GM12878 (cell line): ENCODE data around the gene ATRN. TPM values are rescaled to one million over a fixed set of nuclear protein-coding genes. Genes with fewer than 3 reads are reported as not detected.

Source experiments
- ATAC-seq: fragments of 200-7000 bp; cut with Tn5 transposase; 3 replicates; pipeline ENCODE4 v1.9.1; 2020; ENCODE audit warnings: mild to moderate bottlenecking, moderate library complexity
- BruUV-seq: library from RNA; stranded (reverse); fragments of 400-500 nt; replicated peaks from 2 replicates; lab custom pipeline; 2021; lab: Mats Ljungman, UMichigan
- CTCF ChIA-PET: fragments of 300-600 bp; sonication (Branson Sonifier 250); formaldehyde crosslinking; extraction: SDS; loops from one replicate; lab custom pipeline; 2021; ENCODE audit warnings: inconsistent platforms; lab: Yijun Ruan, JAX
- POLR2A ChIA-PET: fragments of 350-600 bp; formaldehyde crosslinking; extraction: SDS; loops from one replicate; lab custom pipeline; 2021; ENCODE audit warnings: inconsistent platforms; lab: Charles Lee
- RAD21 ChIA-PET: fragments of 300-600 bp; sonication (Branson Sonifier 250); formaldehyde crosslinking; loops from one replicate; lab custom pipeline; 2023; ENCODE audit warnings: antibody characterized with exemption; ENCODE audit not compliant: unreplicated experiment; lab: Charles Lee
- SMC1A ChIA-PET: fragments of 300-600 bp; sonication (Branson Sonifier 250); formaldehyde crosslinking; loops from one replicate; lab custom pipeline; 2023; ENCODE audit not compliant: unreplicated experiment, uncharacterized antibody; lab: Charles Lee
- DNase-seq: peaks from one replicate; pipeline ENCODE4 v3.0.0-alpha.2; 2011; ENCODE audit warnings: low read depth, low spot score
- FAIRE-seq: peaks from 3 replicates; lab custom pipeline; 2011; peaks lifted over from hg19 to GRCh38; lab: Jason Lieb, UNC
- H2AFZ ChIP-seq: 2 replicates; pipeline ENCODE4 v1.6.0; 2011; ENCODE audit warnings: low read depth, low read length, control low read depth; ENCODE audit not compliant: control insufficient read depth
- H3K27ac ChIP-seq: 2 replicates; pipeline ENCODE4 v1.5.1; 2011; ENCODE audit warnings: control low read depth; ENCODE audit not compliant: control insufficient read depth, insufficient read depth
- H3K27me3 ChIP-seq, 2 experiments: replicated peaks in 1 of 2; 2 replicates each; pipeline versions ENCODE4 v1.6.0 to v1.6.1; 2011; ENCODE audit warnings: low read length in 1 of 2; ENCODE audit not compliant: control insufficient read depth in 2 of 2, insufficient read depth in 2 of 2
- H3K36me3 ChIP-seq, 2 experiments: 2 replicates each; pipeline ENCODE4 v1.5.1; 2011; ENCODE audit warnings: low read length in 1 of 2; ENCODE audit not compliant: control insufficient read depth in 2 of 2, insufficient read depth in 2 of 2
- H3K4me1 ChIP-seq: 2 replicates; pipeline ENCODE4 v1.6.1; 2011; ENCODE audit warnings: mild to moderate bottlenecking, low read length, moderate library complexity, mixed read lengths; ENCODE audit not compliant: control insufficient read depth, insufficient read depth
- H3K4me2 ChIP-seq: 2 replicates; pipeline ENCODE4 v1.6.0; 2011; ENCODE audit warnings: control low read depth; ENCODE audit not compliant: control insufficient read depth, insufficient read depth
- H3K4me3 ChIP-seq: fragments of 200-600 bp; sonication (generic); 2 replicates; pipeline ENCODE4 v1.5.1; 2016
- H3K79me2 ChIP-seq: 2 replicates; pipeline ENCODE4 v1.6.0; 2011; ENCODE audit warnings: low read length; ENCODE audit not compliant: control insufficient read depth, insufficient read depth
- H3K9ac ChIP-seq: 2 replicates; pipeline ENCODE4 v1.8.0; 2011; ENCODE audit warnings: low read length, control low read depth, mixed read lengths; ENCODE audit not compliant: control insufficient read depth, insufficient read depth
- H3K9me3 ChIP-seq: replicated peaks from 3 replicates; pipeline ENCODE4 v1.5.1; 2011; ENCODE audit warnings: mild to moderate bottlenecking, low read length; ENCODE audit not compliant: control insufficient read depth, insufficient read depth
- H4K20me1 ChIP-seq: 2 replicates; pipeline ENCODE4 v1.6.0; 2011; ENCODE audit not compliant: control insufficient read depth, insufficient read depth
- ATF2 ChIP-seq: IDR thresholded peaks from 2 replicates; pipeline ENCODE4 v1.6.1; 2012; ENCODE audit warnings: low read length, inconsistent platforms
- BRCA1 ChIP-seq: IDR thresholded peaks from 2 replicates; pipeline ENCODE4 v1.6.1; 2011; ENCODE audit warnings: low read depth, low read length, improper control_type of control experiment
- EGR1 ChIP-seq, 2 experiments: IDR thresholded peaks; 1 replicate in 1 of 2; 2 replicates in 1 of 2; pipeline ENCODE4 v1.6.1; 2011 to 2012; ENCODE audit warnings: low read depth in 2 of 2, low read length in 2 of 2, borderline replicate concordance in 1 of 2, mild to moderate bottlenecking in 1 of 2, moderate library complexity in 1 of 2
- GATAD2B ChIP-seq: fragments of 450-650 bp; conservative IDR thresholded peaks from 2 replicates; pipeline ENCODE4 v1.6.1; 2017; ENCODE audit warnings: low read depth, mild to moderate bottlenecking, moderate library complexity
- HDAC2 ChIP-seq: fragments of 200-600 bp; sonication (generic); IDR thresholded peaks from 2 replicates; pipeline ENCODE4 v1.6.1; 2017
- HDGF ChIP-seq: fragments of 450-650 bp; IDR thresholded peaks from 2 replicates; pipeline ENCODE4 v1.6.1; 2016; ENCODE audit warnings: antibody characterized with exemption
- MEF2B ChIP-seq: fragments of 450-650 bp; IDR thresholded peaks from 2 replicates; pipeline ENCODE4 v1.6.1; 2018; ENCODE audit warnings: mild to moderate bottlenecking, moderate library complexity; ENCODE audit not compliant: partially characterized antibody, poor library complexity, severe bottlenecking
- MLLT1 ChIP-seq: fragments of 450-650 bp; IDR thresholded peaks from 2 replicates; pipeline ENCODE4 v1.6.1; 2016; ENCODE audit warnings: mild to moderate bottlenecking
- POLR2AphosphoS5 ChIP-seq: IDR thresholded peaks from 2 replicates; pipeline ENCODE4 v1.6.1; 2011; ENCODE audit warnings: mild to moderate bottlenecking, low read length, inconsistent platforms
- RAD21 ChIP-seq: IDR thresholded peaks from 2 replicates; pipeline ENCODE4 v1.6.1; 2011; ENCODE audit warnings: mild to moderate bottlenecking, low read depth, low read length, moderate library complexity; ENCODE audit not compliant: insufficient read depth
- SIN3A ChIP-seq: IDR thresholded peaks from 2 replicates; pipeline ENCODE4 v1.6.1; 2012; ENCODE audit warnings: low read depth, low read length, improper control_type of control experiment
- SMAD5 ChIP-seq: IDR thresholded peaks from 2 replicates; pipeline ENCODE4 v1.6.1; 2016; ENCODE audit warnings: antibody characterized with exemption, low read depth
- SREBF1 ChIP-seq: IDR thresholded peaks from 2 replicates; pipeline ENCODE4 v1.6.1; 2012; ENCODE audit warnings: mild to moderate bottlenecking, low read length
- SRF ChIP-seq, 2 experiments: IDR thresholded peaks; 2 replicates each; pipeline ENCODE4 v1.6.1; 2011; ENCODE audit warnings: low read depth in 2 of 2, low read length in 2 of 2, mild to moderate bottlenecking in 1 of 2, moderate library complexity in 1 of 2
- TARDBP ChIP-seq: IDR thresholded peaks from 2 replicates; pipeline ENCODE4 v1.6.1; 2016; ENCODE audit warnings: borderline replicate concordance
- ZBTB33 ChIP-seq: fragments of 450-650 bp; IDR thresholded peaks from 2 replicates; pipeline ENCODE4 v1.6.1; 2017; ENCODE audit warnings: mild to moderate bottlenecking
- WGBS: methylation state at CpG from one replicate; pipeline ENCODE4 v1.1.6; 2016; ENCODE audit warnings: low lambda C conversion rate; ENCODE audit not compliant: insufficient replicate concordance, insufficient coverage; ENCODE audit errors: missing lambda C conversion rate; 5-methylcytosine and 5-hydroxymethylcytosine counted together
- in situ Hi-C: fragments of 300-500 bp; cut with MboI; formaldehyde crosslinking; loops from 9 replicates; pipeline ENCODE4 v1.14.3; 2018; ENCODE audit warnings: mixed read lengths
- intact Hi-C: fragments of 100-400 bp; cut with micrococcal nuclease; formaldehyde crosslinking; loops from one replicate; pipeline ENCODE4 v1.14.2; 2022; ENCODE audit not compliant: unreplicated experiment
- polyA plus RNA-seq, 11 experiments: library from polyadenylated mRNA; depleted of rRNA in 4 of 11; unstranded in 6 of 11; stranded (reverse) in 5 of 11; fragments of >200 nt; fragmentation: Nextera tagmentation in 4 of 11; fragmentation: Illumina TruSeq in 1 of 11; extraction: Ambion mirVana in 4 of 11; extraction: Trizol in 1 of 11; gene quantifications; 1 replicate in 1 of 11; 2 replicates in 10 of 11; pipeline versions ENCODE4 v1.2.1 to v1.2.3, GENCODE V29; 2011 to 2016; ENCODE audit warnings: inconsistent platforms in 2 of 11, missing spikeins in 2 of 11, low read depth in 1 of 11
- total RNA-seq, 4 experiments: library from RNA; depleted of rRNA in 3 of 4; stranded (reverse); fragments of >200 nt in 3 of 4; fragmentation: Illumina TruSeq in 1 of 4; extraction: Trizol in 1 of 4; gene quantifications; 2 replicates each; pipeline versions ENCODE4 v1.2.1 to v1.2.3, GENCODE V29; 2013 to 2021
- TF ChIP-seq, protein P1 (sequence below), 3 experiments: IDR thresholded peaks in 2 of 3; conservative IDR thresholded peaks in 1 of 3; 2 replicates each; pipeline ENCODE4 v1.5.1; 2011; ENCODE audit warnings: low read depth in 3 of 3, low read length in 3 of 3, mild to moderate bottlenecking in 3 of 3, control low read depth in 2 of 3, moderate library complexity in 2 of 3, inconsistent platforms in 1 of 3, mixed read lengths in 1 of 3; ENCODE audit not compliant: control insufficient read depth in 2 of 3, insufficient read depth in 1 of 3; ENCODE audit errors: extremely low read depth in 1 of 3

The ATRN gene
- total and polyA plus RNA-seq, 10 of the 15 experiments (the other 5 are each of a cell fraction or from before 2014, with no cell fraction given): 0.71 to 11.6 (median 6.9) TPM

- CTCF ChIA-PET: interaction anchor here (0.5 to 0.9 kb wide), 3 partner anchors 45 to 1106 kb away, joined by 3 read pairs; no protein-coding TSS in a partner anchor
- in situ Hi-C loops: no loop called here
- no peak for FAIRE-seq
- TF ChIP-seq ATF2: no peak
- no peak for TF ChIP-seq POLR2AphosphoS5
- TF ChIP-seq, protein P1, sequence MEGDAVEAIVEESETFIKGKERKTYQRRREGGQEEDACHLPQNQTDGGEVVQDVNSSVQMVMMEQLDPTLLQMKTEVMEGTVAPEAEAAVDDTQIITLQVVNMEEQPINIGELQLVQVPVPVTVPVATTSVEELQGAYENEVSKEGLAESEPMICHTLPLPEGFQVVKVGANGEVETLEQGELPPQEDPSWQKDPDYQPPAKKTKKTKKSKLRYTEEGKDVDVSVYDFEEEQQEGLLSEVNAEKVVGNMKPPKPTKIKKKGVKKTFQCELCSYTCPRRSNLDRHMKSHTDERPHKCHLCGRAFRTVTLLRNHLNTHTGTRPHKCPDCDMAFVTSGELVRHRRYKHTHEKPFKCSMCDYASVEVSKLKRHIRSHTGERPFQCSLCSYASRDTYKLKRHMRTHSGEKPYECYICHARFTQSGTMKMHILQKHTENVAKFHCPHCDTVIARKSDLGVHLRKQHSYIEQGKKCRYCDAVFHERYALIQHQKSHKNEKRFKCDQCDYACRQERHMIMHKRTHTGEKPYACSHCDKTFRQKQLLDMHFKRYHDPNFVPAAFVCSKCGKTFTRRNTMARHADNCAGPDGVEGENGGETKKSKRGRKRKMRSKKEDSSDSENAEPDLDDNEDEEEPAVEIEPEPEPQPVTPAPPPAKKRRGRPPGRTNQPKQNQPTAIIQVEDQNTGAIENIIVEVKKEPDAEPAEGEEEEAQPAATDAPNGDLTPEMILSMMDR (IDR thresholded peaks at IDR 0.05 in 2 of 3, conservative IDR thresholded peaks at IDR 0.05 in 1 of 3; ENCODE audit: control insufficient read depth in 2 of 3, extremely low read depth in 1 of 3, insufficient read depth in 1 of 3, low read depth in 3 of 3, low read length in 3 of 3): no peak
- TF ChIP-seq TARDBP: no peak
- TF ChIP-seq MLLT1: no peak
- no peak for TF ChIP-seq MEF2B
- TF ChIP-seq BRCA1: no peak
- TF ChIP-seq EGR1 (IDR thresholded peaks at IDR 0.05; ENCODE audit: borderline replicate concordance in 1 of 2, low read depth in 2 of 2, low read length in 2 of 2): no peak
- TF ChIP-seq HDGF: no peak
- TF ChIP-seq SIN3A: no peak
- no peak for TF ChIP-seq SREBF1
- no peak for TF ChIP-seq RAD21
- no peak for TF ChIP-seq GATAD2B
- no peak for TF ChIP-seq SMAD5
- no peak for TF ChIP-seq ZBTB33
- TF ChIP-seq HDAC2: no peak
- TF ChIP-seq SRF (IDR thresholded peaks at IDR 0.05; ENCODE audit: low read depth in 2 of 2, low read length in 2 of 2): no peak
These were observed 159.1 kb downstream of the ATRN start for GRCh38 chr20:3629893-3630292.

More at GRCh38 chr20:3629893-3630292, 159.1 kb downstream of the ATRN start:
- DNase-seq (no peak), ATAC-seq (no peak)
- Histone ChIP-seq H3K79me2 (no peaks in the 10 kb centered on the region), H3K4me1 (no peaks in the 10 kb centered on the region), H4K20me1 (no peaks in the 10 kb centered on the region), H3K27ac (no peak overlapping the region), H3K27me3 (no peaks in the 10 kb centered on the region), H3K9me3 (no peaks in the 10 kb centered on the region), H2AFZ (no peak overlapping the region), H3K36me3 (peaks cover 0 to 4% of the 10 kb centered on the region in 2 experiments; a peak in 2 of 4 replicates), H3K9ac (no peak overlapping the region), H3K4me2 (no peak overlapping the region), H3K4me3 (no peak overlapping the region)
- 89% methylated on average over 2 of the region's 2 CpGs for WGBS
- SMC1A ChIA-PET: no interaction called here
- intact Hi-C loops: no loop called here
- POLR2A ChIA-PET: no interaction called here
- no TSS peak for BruUV-seq
- RAD21 ChIA-PET: no interaction called here
